ENCODE results near the gene SPATA1. TPM values are rescaled to one million over a fixed set of nuclear protein-coding genes. Genes with fewer than 3 reads are reported as not detected.
A peak's percentile ranks its signal among the peaks of the same experiment; 100 is the strongest.

Gene SPATA1
- total and polyA plus RNA-seq, 2 of the 8 experiments (the other 6 are each of a cell fraction or from before 2014, with no cell fraction given) = 0.51 to 1.1 TPM

GRCh38 chr1:84505493-84506001, 639 bp upstream of the SPATA1 start (continued):
- no peak for TF ChIP-seq CHD7 (IDR thresholded peaks at IDR 0.05; ENCODE audit: insufficient replicate concordance, low read length)
- no peak for TF ChIP-seq TCF12 (IDR thresholded peaks at IDR 0.05; ENCODE audit: low read depth, low read length)
- no peak; a peak in 1 of 3 replicates for TF ChIP-seq POLR2A (IDR thresholded peaks at IDR 0.05; ENCODE audit: control extremely low read depth in 1 of 2, low read depth in 2 of 2, low read length in 2 of 2)
- TF ChIP-seq EGR1 (IDR thresholded peaks at IDR 0.05; ENCODE audit: borderline replicate concordance, low read depth, low read length) = peak; percentile 73; the same call in 1 of the 2 replicates
- no peak for TF ChIP-seq ATF3 (IDR thresholded peaks at IDR 0.05; ENCODE audit: insufficient read depth, low read depth, low read length)
